Fibroblast of mammary gland (primary cell): Measurements from ENCODE around the gene IRF7.

Experiments used
- DNase-seq: peaks from one replicate; pipeline ENCODE4 v3.0.0-alpha.2; 2010; ENCODE audit warnings: low read depth
- H3K4me3 ChIP-seq: 2 replicates; pipeline ENCODE4 v1.5.1; 2011; ENCODE audit warnings: low read depth, mild to moderate bottlenecking, low read length, moderate library complexity; ENCODE audit not compliant: control insufficient read depth
- CTCF ChIP-seq: conservative IDR thresholded peaks from 2 replicates; pipeline ENCODE4 v1.5.1; 2011; ENCODE audit warnings: low read depth, low read length, inconsistent platforms; ENCODE audit not compliant: control insufficient read depth, insufficient read depth

IRF7 gene

DNA sequence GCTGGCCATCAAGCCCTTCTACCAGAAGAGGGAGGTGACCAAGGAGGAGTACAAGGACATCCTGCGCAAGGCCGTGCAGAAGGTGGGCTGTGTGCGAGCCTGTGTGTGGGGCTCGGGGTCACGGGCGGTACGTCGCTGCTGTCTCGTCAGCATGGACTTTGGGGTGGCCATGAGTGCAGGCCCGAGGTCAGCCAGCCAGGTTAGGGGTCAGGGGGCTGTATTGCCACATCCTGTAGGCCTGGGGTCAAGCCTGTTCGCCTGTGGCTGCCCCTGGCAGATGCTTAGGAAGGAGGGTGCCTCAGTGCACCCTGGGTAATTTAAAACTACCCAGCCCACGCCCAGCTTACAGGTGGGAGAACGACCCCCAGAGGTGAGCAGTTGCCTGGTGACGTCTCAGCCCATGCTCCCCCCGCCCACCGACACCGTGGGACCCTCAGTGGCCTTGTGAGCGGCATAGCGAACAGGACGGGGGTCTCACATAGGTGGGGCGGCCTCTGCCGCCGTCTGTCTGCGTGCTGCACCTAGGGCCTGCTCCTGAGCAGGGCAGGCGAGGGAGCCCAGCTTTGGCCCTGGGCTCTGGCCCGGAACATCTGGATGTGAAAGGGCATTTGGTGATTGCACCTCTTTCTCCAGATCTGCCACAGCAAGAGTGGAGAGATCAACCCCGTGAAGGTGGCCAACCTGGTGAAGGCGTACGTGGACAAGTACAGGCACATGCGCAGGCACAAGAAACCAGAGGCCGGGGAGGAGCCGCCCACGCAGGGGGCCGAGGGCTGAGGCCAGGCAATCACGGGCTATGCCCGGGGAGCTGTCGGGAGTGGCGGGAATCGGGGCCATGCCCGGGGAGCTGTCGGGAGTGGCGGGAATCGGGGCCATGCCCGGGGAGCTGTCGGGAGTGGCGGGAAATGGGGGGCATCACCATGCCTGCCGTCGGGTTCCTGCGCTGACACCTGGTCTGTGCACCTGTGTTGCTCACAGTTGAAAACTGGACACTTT lies 4.5 kb downstream of the IRF7 start:
- H3K4me3 ChIP-seq: no peak overlapping the region
- TF ChIP-seq CTCF: no peak
- DNase-seq: no peak

GRCh38 chr11:610146-610801 lies 5.5 kb downstream of the IRF7 start:
- TF ChIP-seq CTCF: no peak
- DNase-seq: no peak
- no peak overlapping the region for H3K4me3 ChIP-seq

DNA sequence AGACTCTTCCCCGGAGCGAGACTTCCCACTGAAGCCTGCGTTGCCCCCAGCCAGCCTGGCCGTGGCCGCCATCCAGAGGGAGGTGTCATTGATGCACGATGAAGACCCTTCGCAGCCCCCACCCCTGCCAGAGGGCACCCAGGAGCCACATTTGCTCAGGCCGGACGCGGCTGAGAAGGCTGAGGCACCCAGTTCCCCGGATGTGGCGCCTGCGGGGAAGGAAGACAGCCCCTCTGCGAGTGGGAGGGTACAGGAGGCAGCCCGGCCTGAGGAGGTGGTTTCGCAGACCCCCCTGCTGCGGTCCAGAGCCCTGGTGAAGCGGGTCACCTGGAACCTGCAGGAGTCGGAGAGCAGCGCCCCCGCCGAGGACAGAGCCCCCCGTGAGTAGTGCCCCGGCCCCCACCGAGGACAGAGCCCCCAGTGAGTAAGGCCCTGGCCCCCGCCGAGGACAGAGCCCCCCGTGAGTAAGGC lies 6.4 kb downstream of the IRF7 start:
- no peak for TF ChIP-seq CTCF
- H3K4me3 ChIP-seq: no peak overlapping the region
- no peak for DNase-seq

- DNase-seq: no peak
- H3K4me3 ChIP-seq: no peak overlapping the region
- no peak for TF ChIP-seq CTCF
Measured at GRCh38 chr11:608791-609251, 6.9 kb downstream of the IRF7 start.

- no peak for DNase-seq
- no peak for TF ChIP-seq CTCF
- H3K4me3 ChIP-seq: no peak overlapping the region
Measured at GRCh38 chr11:607971-608659, 7.6 kb downstream of the IRF7 start.

- no peak overlapping the region for H3K4me3 ChIP-seq
- TF ChIP-seq CTCF: no peak
- no peak for DNase-seq
Measured at GRCh38 chr11:607020-607780, 8.6 kb downstream of the IRF7 start.
